GM19468 (cell line): Measurements from ENCODE around the gene ELP4.
"Not testable (repeated sequence)": the region's sequence is repeated elsewhere in the genome, so short reads cannot be mapped to it uniquely, and the experiment has no call there.

Source experiments
- ATAC-seq: cut with Tn5 transposase; IDR thresholded peaks from one replicate; pipeline ENCODE4 v1.9.1; 2021; ENCODE audit warnings: mild to moderate bottlenecking, moderate library complexity, moderate number of reproducible peaks; ENCODE audit not compliant: unreplicated experiment; ENCODE audit errors: extremely low read depth

The ELP4 gene

DNA sequence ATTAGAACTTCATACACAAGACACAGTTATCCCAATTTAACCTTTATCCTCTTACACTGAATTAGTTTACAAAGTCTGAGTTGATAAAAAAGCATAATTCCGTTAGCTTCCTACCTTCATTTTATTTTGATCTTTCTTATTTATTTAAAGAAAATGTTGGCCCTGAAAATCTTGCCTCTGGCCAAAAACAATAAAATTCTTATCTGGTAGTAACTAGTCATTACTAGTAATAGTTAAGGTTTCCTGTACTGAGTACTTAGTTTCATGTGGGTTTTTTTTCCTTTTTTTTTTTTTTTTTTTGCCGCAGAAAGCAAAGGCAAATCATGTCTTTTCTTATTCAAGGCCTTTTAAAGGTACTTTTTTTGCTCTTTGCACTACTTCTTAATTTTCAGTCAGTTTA, 180.9 kb downstream of the ELP4 start:
- no peak for ATAC-seq

- ATAC-seq = no peak
Measured at GRCh38 chr11:31692466-31692865, 182.9 kb downstream of the ELP4 start.

DNA sequence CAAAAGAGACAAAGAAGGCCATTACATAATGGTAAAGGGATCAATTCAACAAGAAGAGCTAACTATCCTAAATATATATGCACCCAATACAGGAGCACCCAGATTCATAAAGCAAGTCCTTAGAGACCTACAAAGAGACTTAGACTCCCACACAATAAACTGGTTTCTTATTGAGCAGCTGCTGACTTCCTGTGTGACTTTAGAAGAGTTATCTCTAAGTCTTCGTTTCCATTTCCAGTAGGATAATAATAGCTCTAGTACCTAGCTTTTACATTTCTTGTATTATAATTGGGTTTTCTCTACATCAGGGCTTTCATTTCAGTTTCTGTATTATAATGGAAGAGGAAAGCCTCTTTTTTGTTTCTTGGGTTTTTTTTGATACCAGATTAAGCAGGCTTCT, 187.5 kb downstream of the ELP4 start:
- peak; percentile 67 for ATAC-seq

DNA sequence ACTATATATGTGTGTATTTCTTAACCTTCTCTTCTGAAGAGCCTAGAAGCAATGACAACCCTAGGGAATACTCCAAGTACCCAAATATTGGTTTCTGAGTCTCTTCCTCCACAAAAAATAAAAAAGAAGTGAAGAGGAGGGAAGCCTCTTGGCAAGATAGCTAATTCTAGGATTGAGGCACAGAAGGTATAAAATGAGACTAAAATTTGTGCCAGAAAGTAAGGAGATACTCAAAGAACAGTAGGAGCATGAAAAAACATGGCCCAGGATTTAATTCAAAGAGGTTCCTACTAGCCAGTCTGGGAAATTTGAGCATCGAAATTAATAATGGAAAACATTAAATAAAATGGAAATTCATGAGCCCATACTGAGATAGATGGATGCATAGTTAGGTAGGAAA, 189.5 kb downstream of the ELP4 start:
- no peak for ATAC-seq

DNA sequence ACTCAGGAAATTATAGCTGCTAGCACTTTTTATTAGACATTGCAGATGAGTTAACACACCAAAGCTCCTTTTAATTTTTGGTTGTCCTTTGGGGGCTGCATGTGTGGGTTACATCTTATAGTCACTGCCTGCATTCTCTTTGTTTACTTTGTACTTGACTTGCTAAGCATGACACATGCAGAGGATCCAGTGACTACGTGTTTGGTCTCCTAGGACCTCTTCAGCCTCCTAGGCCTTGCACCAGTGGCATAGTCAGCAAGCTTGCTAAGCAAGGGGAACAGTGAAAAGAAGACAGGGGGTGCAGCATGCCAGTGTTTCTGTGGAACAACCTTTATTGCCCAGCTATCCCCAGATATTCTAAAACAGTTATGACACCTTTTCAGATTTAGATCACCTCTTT, 193.4 kb downstream of the ELP4 start:
- ATAC-seq = no peak

GRCh38 chr11:31706357-31706756, 196.8 kb downstream of the ELP4 start:
- no peak for ATAC-seq

- no peak for ATAC-seq
Measured at GRCh38 chr11:31711137-31711536, 201.6 kb downstream of the ELP4 start.

DNA sequence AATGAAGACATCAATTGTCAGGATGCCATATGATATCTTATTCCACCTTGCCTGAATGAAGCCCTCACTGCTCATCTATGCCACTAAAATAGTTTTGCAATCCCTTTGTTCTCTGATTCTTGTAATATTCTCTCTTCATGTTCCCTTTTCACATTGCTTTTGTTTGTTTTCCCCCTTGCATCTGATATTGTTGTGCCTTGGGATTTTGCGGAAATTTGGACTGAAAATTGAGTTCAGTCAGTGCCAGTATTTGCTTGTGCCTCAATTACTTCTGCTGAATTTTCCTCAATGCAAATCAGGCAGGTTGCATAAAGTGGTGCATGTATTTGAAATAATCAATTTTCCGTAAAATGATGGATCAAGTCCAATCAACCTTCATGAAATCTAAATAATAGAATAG, 203.3 kb downstream of the ELP4 start:
- no peak for ATAC-seq

DNA sequence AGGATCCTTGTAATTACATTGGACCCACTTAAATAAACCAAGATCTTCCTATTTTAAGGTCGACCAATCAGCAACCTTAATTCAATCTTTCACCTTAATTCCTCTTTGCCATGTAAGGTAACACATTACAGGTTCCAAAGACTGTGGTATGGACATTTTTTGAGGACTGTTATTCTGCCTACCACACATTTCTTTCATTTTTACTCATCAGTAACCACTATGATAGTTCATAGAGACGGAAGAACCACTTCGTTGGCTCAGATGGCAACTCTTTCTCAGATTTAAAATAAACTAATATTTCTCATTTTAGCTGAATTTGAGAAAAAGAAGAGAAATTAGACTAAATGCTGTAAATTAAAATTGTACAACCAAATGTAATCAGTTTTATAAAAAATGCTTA, 205.3 kb downstream of the ELP4 start:
- ATAC-seq = no peak

- ATAC-seq = no peak
Measured at GRCh38 chr11:31720225-31720624, 210.7 kb downstream of the ELP4 start.

GRCh38 chr11:31720671-31721365, 211.3 kb downstream of the ELP4 start:
- no peak for ATAC-seq

DNA sequence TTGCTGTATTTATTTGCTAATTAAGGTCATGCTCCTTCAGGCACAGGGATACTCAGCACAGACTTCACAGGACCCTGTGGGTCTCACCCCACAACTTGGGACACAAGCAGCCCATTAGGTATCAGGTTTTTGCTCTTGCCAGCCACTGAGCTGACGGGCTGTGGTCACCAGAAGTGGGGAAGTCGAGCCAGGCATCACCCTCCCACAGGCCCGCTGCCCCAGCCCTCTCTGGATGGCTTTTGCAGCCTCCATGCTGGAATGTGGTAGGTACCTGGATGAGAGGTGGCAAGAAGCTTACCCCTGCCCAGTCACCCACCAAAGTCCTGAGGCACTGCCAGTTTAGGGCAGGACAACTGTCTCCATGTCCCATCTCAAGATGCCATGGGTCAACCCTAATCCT, 213.2 kb downstream of the ELP4 start:
- ATAC-seq = no peak

DNA sequence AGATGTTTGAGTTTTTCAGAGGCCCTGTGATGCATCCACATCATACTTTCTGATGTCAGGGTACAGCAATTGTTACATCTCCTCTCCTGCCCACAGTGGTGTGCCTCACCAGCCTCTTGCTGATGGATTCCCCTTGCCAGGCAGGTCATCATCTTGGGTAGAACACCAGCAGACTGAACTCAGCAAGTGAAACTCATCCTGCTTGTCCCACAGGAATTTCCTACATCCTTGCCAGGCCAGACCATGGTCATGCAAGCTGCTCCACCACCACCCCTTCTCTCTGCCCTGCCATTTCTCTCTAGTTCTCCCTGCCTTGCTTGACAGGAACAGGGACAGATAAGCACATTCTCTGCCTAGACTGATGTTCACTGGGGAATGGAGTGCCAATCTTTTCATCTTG, 215.6 kb downstream of the ELP4 start:
- no peak for ATAC-seq

DNA sequence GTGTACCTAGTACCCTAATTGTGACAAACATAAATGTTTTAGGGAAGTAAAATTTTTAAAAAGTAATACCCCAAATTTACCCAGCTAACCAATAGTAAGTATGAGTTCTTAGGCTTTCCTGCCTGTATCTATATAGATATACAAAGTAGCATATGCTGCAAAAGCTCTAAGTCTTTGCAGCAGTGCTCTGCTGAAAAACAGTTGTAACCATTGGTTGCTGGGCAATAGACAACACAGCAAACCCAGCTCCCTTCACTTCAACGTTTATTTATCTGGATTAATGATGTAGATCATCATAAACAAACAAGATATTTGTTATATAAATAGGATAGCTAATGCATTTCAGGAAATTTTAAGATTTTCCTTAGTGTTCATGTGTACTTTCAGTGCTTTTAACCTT, 218.9 kb downstream of the ELP4 start:
- no peak for ATAC-seq

GRCh38 chr11:31740131-31740530, 230.6 kb downstream of the ELP4 start:
- no peak for ATAC-seq

- not testable (repeated sequence) for ATAC-seq
Measured at GRCh38 chr11:31740731-31741368, 231.3 kb downstream of the ELP4 start.

- no peak for ATAC-seq
Measured at GRCh38 chr11:31747581-31747980, 238.0 kb downstream of the ELP4 start.

DNA sequence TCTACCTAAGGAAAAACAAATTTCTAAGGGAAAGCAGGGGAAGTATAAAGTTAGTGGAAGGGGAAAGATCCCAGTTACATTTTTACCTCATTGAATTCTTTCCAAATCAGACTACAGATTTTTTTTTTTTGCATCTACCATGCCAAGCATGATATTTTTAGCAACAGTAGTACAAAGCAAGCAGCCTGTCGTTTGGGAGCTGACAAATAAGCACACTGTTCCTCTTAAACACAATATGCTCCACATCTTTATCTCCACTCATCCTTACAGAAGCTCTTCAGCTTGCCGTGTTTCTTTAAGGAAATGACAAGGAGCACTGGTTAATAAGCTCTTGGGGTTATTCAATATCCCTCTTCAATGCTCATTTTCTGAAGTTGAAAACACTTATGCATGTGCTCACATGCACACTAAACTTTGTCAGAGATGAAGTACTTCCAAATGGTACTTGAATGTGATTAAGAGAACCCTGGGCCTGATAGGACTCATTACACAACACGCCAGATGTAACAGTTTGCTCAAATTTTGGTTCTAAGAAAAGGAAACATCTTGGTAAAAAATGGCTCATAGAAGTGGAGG, 247.8 kb downstream of the ELP4 start:
- ATAC-seq = no peak

DNA sequence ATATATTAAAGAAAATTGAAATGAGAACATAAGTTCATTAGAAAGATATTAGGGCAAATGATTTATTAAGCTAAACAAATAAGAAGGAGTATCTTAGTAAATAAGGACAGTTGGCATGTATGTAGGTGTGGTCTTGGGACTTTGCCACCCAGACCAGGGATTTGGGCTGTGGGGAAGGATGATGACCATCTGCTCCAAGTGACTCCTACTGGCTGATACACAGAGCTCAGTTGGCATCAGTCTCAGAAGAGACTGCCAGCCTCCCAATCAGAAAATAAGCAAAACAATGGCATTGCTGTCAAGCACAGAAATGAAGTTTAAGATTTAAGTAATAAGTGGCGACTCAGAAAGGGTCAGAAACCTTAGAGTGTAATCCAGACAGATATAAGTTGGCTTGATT, 252.1 kb downstream of the ELP4 start:
- no peak for ATAC-seq

DNA sequence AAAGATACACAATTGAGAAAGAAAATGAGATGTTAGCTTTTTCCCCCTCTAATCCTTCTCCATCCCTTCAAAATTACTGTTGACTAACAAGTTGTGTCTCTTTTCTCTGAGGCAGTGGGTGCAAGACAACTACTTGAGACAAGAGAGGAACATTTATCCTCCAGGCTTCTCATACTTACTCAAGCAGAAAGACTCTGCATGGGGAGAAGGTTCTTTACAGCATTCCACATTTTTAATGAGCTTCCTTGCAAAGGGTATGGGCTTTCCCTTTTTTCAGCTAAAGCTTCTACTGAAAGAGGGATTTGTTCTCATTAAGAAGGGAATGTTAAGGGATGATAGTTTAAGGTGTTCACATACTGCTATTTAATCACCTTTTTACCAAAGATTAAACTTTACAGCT, 253.7 kb downstream of the ELP4 start:
- no peak for ATAC-seq

DNA sequence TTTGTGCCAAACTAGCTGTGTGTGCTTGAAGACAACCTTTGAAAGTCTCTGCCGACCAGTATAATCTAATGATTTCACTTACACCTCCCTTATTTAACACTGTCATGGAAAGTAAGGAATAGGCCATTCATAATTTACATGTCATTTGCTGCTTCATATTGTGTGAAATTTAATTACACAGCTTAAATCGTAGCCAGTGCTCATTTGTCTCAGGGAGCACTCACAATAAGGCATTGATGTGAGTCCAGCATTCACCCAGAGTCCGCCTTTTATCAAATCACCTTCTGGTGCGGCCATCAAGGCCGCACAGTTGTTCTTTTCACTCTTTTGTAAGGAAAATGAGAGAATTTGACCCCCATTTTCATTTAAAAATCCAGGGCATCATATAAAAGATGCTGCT, 254.7 kb downstream of the ELP4 start:
- ATAC-seq = no peak

DNA sequence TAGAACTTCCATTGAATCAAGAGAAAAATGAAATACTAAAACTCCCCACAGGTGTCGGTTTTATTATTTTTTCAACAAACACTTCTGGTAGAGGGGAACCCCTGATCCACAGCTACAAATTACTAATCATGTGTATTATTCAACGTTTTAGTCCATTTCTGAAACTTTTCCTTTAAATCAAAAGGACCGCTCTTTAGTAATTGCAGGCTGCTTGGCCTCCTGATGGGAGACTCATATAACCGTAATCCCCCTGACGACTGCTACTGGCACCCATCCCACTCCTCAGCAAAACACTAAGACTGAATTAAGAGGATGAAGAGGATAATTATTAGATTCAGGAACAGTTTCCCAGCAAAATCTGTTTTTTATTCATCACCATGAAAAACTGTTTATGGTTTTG, 255.2 kb downstream of the ELP4 start:
- no peak for ATAC-seq
